ENCODE results near the gene NCOA3. TPM values are rescaled to one million over a fixed set of nuclear protein-coding genes. Genes with fewer than 3 reads are reported as not detected.
A peak's percentile ranks its signal among the peaks of the same experiment; 100 is the strongest.
"Not testable (repeated sequence)": the region's sequence is repeated elsewhere in the genome, so short reads cannot be mapped to it uniquely, and the experiment has no call there.

Gene NCOA3
- total RNA-seq, 1 donor from 2014 or later: 18.6 TPM

DNA sequence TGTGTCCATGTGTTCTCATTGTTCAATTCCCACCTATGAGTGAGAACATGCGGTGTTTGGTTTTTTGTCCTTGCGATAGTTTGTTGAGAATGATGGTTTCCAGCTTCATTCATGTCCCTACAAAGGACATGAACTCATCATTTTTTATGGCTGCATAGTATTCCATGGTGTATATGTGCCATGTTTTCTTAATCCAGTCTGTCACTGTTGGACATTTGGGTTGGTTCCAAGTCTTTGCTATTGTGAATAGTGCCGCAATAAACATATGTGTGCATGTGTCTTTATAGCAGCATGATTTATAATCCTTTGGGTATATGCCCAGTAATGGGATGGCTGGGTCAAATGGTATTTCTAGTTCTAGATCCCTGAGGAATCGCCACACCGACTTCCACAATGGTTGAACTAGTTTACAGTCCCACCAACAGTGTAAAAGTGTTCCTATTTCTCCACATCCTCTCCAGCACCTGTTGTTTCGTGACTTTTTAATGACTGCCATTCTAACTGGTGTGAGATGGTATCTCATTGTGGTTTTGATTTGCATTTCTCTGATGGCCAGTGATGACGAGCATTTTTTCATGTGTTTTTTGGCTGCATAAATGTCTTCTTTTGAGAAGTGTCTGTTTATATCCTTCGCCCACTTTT, 52.0 kb downstream of the NCOA3 start:
- intact Hi-C loops (cut with DNase I): not testable (repeated sequence)

GRCh38 chr20:47554283-47554682, 52.6 kb downstream of the NCOA3 start:
- intact Hi-C loops (cut with DNase I); DNase-seq (ENCODE audit: low spot score): not testable (repeated sequence)

More for the DNA sequence above, 52.0 kb downstream of the NCOA3 start:
- DNase-seq (ENCODE audit: low spot score): not testable (repeated sequence)

DNA sequence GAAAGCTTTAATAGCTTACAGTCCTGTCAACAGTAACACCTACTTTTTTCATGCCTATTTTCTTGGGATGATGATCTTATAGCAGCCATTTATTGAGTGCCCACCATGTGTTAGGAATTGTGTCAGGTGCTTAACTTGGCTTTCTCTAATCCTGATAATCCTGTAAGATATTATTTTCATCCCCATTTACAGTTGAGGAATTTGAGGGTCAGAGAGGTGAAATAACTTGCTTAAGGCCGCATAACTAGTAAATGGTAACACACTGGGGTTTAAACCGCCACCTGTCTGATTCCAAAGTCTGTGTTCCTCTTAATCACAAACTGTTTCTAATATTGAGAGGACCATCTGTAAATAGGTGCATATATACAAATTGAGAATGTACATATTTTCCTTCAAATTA, 55.5 kb downstream of the NCOA3 start:
- intact Hi-C loops (cut with DNase I): no loop called here

DNA sequence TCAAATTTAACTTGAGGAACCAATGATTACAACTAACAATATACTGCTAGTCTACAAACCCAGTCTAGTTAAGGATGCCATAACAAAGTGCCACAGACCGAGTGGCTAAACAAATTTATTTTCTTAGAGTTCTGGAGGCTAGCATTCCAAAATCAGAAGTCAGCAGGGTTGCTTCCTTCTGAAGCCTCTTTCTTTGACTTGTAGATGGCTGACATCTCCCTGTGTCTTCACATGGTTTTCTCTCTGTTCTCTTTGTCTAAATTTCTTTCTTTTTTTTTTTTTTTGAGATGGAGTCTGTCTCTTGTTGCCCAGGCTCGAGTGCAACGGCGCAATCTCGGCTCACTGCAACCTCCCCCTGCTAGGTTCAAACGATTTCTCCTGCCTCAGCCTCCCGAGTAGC, 56.1 kb downstream of the NCOA3 start:
- DNase-seq (ENCODE audit: low spot score): no peak
- intact Hi-C loops (cut with DNase I): no loop called here

More for the DNA sequence above, 55.5 kb downstream of the NCOA3 start:
- no peak for DNase-seq (ENCODE audit: low spot score)

DNA sequence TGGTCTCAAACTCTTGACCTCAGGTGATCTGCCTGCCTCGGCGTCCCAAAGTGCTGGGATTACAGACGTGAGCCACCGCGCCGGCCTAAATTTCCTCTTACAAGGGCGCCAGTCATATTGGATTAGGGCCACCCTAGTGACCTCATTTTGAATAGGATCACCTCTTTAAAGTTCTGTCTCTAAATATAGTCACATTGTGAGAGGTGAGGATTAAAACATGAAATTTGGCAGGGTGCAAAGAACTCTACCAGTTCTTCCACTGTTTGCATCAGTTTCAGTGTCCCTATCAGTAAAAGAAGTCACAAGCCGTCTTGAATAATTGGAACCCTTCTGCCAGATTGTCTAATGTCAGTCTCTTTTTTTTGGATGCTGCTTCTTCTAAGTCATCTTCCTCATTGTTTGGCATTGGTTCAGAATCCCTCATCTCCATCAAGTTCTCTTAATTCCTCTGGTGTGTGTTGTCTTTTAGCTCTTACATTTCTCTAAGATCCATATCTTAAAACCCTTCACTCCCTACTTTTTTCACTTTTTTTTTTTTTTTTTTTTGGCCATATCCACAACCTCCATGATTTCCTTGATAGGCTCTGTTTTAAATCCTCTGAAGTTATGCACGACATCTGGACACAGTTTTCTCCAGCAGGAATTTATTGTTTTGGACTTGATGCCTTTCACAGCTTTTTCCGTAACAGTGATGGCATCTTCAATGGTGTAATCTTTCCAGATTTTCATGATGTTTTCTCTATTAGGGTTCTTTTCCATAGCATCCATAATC, 56.8 kb downstream of the NCOA3 start:
- no peak for DNase-seq (ENCODE audit: low spot score)
- intact Hi-C loops (cut with DNase I): no loop called here

DNA sequence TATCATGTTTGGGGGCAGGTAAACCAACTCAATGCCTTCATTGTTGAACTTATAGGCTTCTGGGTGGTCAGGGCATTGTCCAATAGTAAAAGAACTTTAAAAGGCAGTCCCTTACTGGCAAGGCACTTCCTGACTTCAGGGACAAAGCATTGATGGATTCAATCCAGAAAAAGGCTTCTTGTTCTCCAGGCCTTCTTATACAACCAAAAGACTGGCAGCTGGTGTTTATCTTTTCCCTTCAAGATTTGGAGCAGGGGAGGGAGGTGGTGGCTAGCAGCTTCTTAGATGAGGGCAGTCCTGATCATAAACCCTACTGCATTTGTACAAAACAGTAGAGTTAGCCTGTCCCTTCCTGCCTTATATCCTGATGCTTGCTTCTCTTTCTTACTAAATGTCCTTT, 57.5 kb downstream of the NCOA3 start:
- intact Hi-C loops (cut with DNase I): no loop called here
- no peak for DNase-seq (ENCODE audit: low spot score)

- intact Hi-C loops (cut with DNase I): no loop called here
- no peak for DNase-seq (ENCODE audit: low spot score)
Measured at GRCh38 chr20:47561180-47561579, 59.5 kb downstream of the NCOA3 start.

- DNase-seq (ENCODE audit: low spot score): no peak
- intact Hi-C loops (cut with DNase I): no loop called here
Measured at GRCh38 chr20:47561603-47562583, 60.2 kb downstream of the NCOA3 start.

DNA sequence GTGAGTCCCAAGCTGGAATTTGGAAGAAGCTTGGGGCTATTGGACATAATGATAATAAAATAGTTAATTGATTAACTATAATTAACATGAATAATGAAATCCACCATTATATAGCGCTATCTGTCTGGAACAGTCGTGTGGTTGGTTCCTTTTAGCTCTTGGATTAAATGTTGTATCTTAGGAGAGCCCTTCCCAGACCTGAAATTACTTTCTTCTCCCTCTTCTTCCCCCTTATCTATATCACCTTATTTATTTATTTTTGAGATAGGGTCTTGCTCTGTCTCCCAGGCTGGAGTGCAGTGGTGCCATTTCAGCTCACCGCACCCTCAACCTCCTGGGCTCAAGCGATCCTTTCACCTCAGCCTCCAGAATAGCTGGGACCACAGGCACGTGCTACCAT, 64.6 kb downstream of the NCOA3 start:
- intact Hi-C loops (cut with DNase I): loop anchor here (5.0 kb wide), 2 partner anchors 36 to 64 kb away; partner anchors contain the start of gene NCOA3
- no peak for DNase-seq (ENCODE audit: low spot score)

DNA sequence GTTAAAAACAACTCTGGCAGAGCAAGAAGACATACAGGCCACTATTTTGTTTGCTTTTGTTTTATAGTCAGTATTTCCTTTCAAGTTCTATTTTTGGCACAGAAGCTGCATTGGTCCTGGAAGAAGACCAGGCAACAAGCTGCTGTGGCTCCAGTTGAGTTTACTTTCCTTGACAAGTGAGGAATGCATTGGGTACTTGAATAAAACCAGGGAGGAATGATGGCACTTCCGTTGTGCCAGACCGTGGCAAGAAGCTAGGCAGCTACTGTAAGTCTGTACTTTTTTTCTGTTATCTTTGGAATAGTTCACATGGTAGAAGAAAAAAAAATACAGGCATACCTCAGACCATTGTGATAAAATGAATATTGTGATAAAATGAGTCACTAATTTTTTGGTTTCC, 66.3 kb downstream of the NCOA3 start:
- intact Hi-C loops (cut with DNase I): loop anchor here (5.0 kb wide), 2 partner anchors 34 to 66 kb away; partner anchors contain the start of gene NCOA3
- no peak for DNase-seq (ENCODE audit: low spot score)

DNA sequence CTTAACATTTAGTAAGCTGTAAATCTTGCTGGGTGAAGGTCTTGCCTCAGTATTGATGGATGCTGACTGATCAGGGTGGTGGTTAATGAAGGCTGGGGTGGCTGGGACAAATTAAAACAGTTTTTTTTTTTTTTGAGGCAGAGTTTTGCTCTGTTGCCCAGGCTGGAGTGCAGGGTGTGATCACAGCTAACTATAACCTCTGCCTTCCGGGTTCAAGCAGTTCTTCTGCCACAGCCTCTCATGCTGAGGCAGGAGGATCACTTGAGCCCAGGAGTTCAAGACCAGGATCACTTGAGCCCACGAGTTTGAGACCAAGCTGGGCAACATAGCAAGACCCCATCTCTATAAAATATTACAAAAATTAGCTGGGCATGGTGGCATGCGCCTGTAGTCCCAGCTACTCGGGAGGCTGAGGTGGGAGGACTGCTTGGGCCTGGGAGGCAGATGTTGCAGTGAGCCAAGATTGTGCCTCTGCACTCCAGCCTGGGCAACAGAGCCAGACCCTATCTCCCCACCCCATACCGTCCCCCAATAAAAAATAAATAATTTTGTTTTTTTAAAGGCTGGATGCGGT, 67.2 kb downstream of the NCOA3 start:
- intact Hi-C loops (cut with DNase I): loop anchor here (5.0 kb wide), 2 partner anchors 33 to 67 kb away; partner anchors contain the start of gene NCOA3
- DNase-seq (ENCODE audit: low spot score): no peak

DNA sequence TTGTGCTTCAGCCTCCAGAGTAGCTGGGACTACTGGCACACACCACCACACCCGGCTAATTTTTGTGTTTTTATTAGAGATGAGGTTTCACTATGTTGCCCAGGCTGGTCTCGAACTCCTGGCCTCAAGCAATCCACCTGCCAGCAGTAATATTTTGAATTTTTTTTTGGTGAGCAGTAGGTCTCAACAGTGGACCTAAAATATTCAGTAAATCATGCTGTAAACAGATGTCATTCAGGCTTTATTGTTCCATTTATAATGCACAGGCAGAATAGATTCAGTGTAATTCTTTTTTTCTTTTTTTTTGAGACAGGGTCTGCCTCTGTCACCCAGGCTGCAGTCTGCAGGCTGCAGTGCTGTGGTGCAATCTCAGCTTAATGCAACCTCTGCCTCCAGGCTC, 69.7 kb downstream of the NCOA3 start:
- no peak for DNase-seq (ENCODE audit: low spot score)
- intact Hi-C loops (cut with DNase I): no loop called here

DNA sequence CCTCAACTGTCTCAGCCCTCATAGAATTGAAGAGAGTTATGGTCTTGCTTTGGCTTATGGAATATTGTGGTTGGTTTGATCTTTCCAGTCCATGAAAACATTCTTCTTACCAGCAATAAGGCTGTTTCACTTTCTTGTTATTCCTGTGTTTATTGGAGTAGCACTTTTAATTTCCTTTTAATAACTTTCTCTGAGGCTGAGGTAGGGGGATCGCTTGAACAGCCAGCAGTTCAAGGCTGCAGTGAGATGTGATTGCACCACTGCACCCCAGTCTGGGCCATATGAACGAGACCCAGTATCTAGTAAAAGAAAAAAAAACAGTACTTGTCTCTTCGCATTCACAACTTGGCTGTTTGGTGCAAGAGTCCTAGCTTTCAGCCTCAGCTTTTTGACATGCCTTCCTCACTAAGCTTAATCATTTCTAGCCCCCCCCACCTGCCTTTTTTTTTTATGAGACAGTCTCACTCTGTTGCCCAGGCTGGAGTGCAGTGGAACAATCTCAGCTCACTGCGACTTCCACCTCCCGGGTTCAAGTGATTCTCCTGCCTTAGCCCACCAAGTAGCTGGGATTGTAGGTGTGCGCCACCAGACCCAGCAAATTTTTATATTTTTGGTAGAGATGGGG, 70.5 kb downstream of the NCOA3 start:
- no peak for DNase-seq (ENCODE audit: low spot score)

GRCh38 chr20:47573559-47573958, 71.9 kb downstream of the NCOA3 start:
- intact Hi-C loops (cut with DNase I): no loop called here
- no peak for DNase-seq (ENCODE audit: low spot score)

More for the DNA sequence above, 70.5 kb downstream of the NCOA3 start:
- intact Hi-C loops (cut with DNase I): no loop called here

DNA sequence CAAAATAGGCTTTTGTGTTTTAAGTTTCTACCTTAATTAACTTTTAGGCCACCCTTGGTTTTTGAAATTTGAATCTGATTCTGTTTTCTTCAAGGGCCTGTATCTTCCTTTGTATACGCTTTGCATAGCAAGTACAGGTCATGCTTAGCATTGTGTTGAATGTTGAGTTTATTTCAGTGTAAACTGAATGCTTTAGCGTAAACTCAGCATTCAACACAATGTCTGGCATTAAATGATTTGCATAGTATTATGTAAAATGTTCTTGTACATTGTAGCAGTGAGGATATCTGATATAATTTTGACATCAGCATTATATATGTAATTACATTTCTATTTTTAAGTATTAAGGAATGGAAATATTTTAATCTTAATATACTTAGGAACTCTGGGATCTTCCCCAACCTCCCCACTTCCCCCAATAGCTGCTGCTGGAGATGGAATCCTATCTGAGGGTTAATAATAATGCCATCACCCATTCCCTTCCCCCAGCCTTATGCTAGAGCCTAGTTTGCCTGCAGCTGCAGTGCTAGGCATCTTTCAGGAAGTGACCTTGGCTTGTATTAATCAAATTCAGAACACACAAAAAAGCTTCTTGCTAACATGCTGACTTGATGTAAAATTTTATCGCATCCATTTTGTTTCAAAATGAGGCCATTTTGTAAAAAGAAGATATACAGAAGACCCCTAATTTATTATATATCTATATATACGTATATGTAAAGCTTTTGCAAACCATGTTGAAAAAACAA, 73.1 kb downstream of the NCOA3 start:
- intact Hi-C loops (cut with DNase I): no loop called here

GRCh38 chr20:47576516-47577033, 74.9 kb downstream of the NCOA3 start:
- intact Hi-C loops (cut with DNase I): no loop called here
- peak; percentile 83 for DNase-seq (ENCODE audit: low spot score)

More for the DNA sequence above, 73.1 kb downstream of the NCOA3 start:
- DNase-seq (ENCODE audit: low spot score): no peak

DNA sequence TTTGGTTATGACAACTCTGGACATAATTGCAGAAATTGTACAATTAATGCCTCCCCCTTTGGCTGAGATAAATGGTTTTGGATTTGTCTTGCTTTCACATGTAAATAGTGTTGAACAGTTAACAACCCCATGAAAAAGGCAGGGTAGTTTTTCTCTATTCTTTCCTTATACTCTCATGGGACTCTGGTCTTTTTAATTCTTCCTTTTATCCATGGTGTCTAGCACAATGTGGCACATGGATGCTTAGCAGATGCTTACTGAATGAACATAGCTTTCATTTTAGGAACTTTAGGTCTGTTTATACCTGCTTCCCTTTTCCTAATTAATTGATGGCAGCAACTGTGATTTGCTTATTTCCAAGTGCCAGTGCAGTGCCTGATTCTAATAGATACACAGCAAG, 75.6 kb downstream of the NCOA3 start:
- no peak for DNase-seq (ENCODE audit: low spot score)
- intact Hi-C loops (cut with DNase I): no loop called here

DNA sequence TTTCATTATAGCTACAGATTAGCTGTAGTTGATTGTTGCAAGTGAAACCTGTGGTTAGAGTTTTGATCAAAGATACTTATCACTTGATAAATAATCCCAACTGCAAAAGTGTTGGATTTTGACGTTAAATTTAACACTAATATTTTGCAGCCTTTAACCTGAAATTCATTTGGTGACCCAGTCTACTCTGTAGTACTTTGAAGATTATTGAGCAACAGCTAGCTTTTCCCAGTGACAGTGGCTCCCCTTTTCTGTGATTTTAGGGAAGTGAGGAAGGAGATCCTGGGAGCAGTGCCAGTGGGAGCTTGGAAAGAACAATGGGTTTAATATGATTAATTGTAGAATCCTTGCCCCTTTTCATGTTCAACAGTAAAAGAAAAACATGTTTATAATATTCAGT, 76.9 kb downstream of the NCOA3 start:
- intact Hi-C loops (cut with DNase I): no loop called here
- DNase-seq (ENCODE audit: low spot score): no peak
